ENCODE measurements around the gene RAB11FIP3.
"Not testable (repeated sequence)": the region's sequence is repeated elsewhere in the genome, so short reads cannot be mapped to it uniquely, and the experiment has no call there.

Gene RAB11FIP3

DNA sequence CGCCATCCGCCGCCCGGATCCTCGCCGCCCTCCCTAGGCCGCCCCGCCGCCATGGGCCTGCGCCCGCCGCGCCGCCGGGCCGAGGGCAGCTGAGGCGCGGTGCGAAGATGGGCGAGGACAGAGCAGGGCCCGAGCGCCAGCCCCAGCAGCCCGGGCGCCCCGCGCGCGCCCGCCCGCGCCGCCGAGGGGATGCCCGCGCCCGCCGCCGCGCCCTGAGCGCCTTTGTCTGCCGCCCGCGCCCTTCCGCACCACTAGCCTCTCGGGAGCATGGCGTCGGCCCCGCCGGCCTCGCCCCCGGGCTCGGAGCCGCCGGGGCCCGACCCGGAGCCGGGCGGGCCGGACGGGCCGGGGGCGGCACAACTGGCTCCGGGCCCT, 278 bp downstream of the RAB11FIP3 start:
- no peak for DNase-seq

DNA sequence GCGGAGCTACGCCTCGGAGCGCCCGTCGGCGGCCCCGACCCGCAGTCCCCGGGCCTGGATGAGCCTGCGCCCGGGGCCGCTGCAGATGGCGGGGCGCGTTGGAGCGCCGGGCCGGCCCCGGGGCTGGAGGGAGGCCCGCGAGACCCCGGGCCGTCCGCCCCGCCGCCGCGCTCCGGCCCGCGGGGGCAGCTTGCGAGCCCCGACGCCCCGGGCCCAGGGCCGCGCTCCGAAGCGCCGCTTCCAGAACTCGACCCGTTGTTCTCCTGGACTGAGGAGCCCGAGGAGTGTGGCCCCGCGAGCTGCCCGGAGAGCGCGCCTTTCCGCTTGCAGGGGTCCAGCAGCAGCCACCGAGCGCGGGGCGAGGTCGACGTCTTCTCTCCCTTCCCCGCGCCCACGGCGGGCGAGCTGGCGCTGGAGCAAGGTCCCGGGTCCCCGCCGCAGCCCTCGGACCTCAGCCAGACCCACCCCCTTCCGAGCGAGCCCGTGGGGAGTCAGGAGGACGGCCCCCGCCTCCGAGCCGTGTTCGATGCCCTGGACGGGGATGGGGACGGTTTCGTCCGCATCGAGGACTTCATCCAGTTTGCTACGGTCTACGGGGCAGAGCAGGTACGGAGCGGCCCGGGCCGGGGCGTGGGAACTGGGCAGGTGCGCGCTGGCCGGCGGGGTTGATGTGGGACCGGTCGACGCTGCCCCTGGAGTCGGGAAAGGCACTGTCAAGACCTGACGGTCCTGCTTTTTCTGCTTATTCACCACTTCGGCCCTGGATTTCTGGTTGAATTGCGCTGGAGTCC, 861 bp downstream of the RAB11FIP3 start:
- DNase-seq, result no peak

DNA sequence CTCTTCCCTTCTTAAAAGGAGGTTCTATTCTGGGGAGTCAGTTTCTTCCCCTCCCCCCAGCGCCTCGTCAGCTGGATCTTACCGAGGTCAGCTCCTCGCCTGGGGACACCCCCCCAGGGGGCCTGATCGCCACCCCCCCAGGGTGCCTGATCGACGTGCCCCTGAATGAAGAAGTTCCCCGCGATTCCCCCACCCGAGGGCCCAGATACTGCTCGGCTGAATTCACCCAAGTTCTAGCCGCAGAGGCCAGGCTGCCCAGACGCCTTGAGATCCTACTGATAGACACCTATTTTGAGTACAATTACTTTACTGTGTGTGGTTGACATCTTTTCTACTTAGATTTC, 1.4 kb downstream of the RAB11FIP3 start:
- DNase-seq, result no peak

DNA sequence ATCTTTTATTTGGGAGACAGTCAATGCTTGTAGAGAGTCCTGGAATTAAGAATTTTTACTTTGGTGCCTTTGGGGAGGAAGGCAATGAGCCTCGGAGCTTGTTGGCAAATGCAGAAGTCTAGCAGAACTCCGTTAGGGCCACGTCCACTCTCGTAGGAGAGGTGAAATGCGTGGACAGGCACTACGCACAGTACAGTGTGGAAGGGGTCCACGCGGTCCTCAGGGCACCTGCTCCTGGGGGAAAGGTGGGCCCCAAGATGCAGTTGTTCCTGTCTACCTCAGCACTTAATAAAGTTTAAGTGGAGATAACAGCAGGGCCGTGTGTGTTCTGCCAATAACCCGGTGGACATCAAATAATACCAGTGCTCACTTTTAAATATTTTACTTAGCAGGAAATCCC, 1.8 kb downstream of the RAB11FIP3 start:
- DNase-seq, result no peak

DNA sequence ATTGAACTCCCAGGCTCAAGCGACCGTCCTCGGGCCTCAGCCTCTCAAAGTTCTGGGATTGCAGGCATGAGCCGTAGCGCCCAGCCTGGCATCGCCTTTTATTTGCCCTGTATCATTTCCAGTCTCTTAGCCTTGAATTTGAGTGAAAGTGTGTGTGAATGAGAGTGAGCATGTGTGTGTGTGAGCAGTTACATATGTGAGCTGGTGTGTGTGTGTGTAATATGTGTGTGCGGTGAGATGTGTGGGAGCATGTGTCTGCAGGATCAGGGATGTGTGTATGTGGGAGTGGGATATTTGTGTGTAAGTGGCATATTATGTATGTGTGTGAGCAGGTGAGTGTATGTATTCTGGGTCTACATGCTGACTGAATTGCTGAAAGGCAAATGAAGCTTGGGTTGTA, 5.5 kb downstream of the RAB11FIP3 start:
- DNase-seq, result no peak

DNA sequence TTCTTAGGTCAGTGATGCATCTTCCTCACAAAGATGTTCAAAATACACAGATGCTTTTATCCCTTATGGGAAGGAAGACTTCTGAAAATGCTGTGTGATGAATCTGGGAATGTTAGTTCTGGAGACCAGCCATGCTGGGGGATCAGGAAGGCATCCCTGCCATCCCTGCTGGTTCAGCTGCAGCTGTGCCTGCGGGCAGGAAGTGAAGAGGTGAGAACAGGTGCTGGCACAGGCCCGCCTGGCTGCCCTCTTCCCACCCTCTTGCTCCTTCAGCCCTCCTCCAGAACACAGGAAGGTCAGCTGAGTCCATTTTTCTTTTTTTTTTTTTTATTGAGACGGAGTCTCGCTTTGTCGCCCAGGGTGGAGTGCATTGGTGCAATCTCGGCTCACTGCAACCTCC, 15.2 kb downstream of the RAB11FIP3 start:
- DNase-seq, result no peak

DNA sequence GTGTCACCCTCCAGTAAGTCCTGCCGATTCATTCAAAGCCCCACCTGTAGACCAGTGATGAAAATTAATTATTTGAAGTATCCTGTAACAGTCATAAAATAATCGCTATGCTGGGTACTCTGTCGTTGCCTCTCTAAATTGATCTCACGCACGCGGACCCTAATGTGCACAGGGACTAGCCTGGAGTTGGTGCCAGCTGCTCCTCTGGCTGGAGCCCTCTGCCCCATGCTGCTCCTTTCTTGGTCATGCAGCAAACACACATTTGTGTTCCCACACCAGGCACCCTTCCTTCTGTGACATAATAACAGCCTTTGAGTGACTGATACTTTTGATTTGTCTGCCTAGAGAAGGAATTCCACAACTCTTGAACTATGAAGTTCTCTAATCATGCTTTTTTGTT, 16.0 kb downstream of the RAB11FIP3 start:
- DNase-seq, result no peak

DNA sequence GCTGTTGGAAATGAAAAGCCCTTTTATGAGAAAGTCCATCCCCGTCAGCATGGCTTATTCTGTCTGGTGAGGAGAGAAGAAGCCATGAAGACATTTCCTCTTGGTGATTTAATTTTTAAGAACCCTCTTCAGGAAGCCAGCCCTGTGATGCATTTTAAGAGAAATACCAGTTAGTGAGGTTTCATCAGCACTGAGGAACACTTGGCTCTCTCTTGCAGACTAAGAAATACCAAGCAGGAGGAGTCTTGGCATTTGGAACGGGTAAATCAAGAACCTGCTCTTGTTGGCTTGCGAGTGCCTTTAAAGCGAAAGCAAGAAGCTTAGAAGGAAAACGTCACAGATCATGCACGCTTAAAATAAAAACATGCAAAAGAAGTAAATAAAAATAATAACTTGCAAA, 17.5 kb downstream of the RAB11FIP3 start:
- DNase-seq, result no peak

DNA sequence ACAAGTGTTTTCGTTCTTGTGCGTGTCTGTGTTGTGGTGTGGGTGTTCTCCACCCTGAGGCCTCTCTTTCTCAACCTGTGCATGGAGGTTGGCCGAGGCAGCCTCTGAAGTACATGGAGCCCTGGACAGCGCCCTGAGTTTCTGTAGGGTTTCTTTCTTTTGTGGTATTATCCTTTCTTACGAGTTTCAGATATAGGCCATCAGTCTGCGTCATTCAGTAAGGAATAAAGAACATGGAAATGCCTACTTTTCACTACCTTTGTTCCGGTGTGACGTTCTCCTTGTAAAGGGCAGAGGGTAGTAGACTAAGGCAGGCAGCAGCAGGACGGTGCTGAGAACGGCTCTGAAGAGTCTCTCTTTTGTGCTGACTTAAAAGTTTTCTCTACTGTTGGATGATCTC, 18.6 kb downstream of the RAB11FIP3 start:
- no peak for DNase-seq

DNA sequence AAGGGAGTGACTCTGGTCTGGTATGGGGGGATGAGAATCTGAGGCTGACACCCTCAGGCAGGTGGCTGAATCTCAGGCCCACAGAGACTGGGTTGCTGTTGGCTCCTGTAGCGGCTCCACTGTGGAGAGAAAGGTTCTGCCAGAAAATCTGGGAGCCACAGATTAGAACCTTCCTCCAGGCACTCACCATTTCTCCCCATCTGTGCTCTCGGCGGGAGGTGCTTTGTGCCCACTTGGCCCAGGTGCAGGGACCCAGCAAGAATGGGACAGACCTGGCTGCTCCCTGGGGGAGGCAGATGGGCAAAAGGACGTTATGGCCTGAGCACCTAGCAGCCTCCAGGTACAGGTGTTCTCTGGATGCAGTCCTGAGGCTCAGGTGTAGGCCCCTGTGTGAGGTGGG, 20.1 kb downstream of the RAB11FIP3 start:
- no peak for DNase-seq

DNA sequence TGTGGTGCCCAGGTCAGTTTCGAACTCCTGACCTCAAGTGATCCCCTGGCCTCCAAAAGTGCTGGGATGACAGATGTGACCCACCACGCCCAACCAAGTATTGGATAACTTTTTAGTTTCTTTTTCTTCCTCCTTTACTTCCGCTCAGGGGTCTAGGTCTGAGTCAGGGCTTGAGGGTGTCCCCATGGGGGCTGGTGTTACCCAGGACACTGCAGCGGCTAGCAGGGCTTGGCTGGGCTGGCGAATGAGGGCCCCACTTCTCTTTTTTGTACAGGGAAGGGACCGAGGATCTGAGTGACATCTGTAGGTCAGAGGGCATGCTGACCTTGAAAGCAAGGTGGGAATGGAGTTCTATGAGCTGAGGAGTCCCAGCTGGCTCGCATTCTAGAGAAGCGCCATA, 24.9 kb downstream of the RAB11FIP3 start:
- DNase-seq, result no peak

DNA sequence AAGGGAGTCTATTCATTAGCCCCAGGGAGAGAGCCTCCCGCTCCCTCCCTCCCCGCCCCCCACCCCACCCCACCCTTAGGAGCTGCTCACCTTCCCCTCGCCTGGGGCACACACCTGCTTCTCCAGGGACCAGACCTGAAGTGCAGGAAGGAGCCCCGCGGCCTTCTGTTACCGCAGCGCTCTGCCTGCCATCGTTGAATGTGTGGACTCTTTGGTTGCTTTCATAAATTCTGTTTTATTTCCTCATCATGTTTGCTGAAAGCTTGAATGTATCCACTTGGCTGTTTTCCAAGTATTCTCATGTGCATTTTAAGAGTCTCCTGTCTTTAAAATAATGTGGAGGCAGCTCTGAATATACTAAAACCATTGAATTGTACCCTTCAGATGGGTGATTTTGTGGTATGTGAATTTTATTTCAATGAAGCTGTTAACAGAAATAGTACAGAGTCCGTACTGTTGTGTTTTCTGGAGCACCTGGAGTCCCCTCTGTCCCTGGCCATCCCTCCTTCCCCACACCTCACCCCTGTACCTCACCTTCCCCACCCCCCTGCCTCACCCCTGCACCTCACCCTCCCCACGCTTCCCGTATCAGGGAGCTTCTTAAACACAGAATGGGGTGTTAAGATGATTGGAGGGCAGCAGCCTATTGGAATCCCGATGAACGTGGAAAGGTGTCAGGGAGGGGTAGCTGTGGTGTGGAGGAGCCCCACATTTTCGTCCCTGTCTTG, 25.5 kb downstream of the RAB11FIP3 start:
- DNase-seq, result no peak

DNA sequence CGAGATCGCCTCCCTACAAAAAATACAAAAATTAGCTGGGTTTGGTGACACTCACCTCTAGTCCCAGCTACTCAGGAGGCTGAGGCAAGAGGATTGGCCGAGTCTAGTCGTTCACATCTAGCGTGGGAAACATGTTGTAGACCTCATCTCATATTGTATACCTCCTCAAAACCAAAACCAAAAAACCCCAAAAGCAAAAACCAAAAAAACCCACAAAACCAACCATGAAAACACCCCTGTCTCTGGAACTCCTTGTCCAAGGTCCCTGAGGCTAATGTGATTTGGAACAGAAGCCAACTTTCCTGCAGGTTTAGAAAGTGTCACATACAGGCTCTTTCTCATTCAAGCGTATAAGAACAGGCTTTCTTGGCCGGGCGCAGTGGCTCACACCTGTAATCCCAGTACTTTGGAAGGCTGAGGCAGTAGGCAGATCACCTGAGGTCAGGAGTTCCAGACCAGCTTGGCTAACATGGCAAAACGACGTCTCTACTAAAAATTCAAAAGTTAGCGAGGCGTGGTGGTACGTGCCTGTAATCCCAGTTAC, 29.0 kb downstream of the RAB11FIP3 start:
- no peak for DNase-seq

DNA sequence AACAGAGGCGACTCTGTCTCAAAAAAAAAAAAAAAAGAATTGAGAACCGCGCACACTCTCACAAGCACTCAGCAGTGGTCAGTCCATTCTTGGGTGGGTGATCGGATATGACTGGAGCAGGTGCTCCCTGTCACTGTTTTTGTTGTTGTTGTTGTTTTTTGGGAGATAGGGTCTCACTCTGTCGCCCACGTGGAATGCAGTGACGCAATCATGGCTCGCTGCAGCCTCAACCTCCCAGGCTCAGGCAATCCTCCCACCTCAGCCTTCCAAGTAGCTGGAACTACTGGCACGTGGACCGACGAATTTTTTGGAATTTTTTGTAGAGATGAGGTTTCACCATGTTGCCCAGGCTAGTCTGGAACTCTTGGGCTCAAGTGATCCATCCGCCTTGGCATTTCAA, 30.0 kb downstream of the RAB11FIP3 start:
- no peak for DNase-seq

DNA sequence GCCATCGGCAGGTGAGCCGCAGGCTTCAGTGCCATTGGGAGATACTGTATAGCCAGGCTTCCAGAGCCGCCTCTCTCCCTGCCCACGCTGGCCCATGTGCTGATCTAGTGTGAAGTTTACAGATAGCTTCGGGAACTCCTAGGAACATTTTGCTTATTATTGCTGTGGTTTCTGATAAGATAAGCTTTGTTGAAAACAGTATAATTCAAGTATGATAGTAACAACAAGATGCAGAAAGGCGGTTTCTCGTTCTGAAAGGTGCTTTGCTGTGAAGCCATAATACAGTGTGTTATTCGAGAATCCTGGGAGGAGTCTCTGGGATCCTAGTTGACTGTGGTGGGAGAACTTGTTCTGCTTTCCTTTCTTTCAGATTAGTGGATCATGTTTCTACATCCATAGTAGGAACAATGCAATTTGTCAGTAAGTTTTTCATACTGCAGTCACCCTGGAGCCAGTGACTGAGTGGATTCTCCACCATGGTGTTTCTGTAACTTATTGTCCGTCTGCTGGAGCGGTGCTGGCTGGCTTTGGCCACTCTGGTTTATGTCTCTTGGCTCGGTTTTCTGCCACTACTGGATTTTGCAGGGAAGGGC, 31.5 kb downstream of the RAB11FIP3 start:
- DNase-seq, result no peak

DNA sequence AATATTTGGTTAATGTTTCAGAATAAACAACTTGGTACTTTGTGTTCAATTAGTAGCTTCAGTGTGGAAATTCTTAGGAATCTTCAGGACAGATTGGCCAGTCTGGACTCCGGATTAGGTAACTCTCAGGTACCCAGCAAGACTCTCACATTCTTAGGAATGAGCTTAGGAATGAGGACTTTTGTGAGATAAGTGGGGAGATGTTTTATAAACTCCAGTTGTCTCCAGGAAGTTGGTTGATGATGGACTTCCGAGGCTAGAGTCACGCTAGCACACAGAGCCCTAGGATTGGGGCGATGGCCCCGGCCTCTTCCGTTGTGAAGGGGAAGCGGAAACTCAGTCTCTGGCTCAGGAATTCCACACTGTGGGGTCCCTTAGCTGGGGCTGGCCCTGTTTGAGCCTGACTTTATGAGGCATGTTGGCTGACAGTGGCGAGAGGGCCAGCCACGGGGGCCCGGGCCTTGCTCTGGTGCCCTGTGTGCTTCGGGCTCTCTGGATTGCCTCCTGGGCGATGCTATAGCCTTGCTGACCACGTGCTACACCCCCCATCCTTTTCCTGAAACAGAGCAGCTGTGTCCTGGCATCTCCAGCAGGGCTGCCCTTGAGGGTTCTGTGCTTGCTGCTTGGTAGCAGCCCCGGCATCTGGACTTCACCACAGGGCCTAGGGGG, 32.4 kb downstream of the RAB11FIP3 start:
- no peak for DNase-seq

DNA sequence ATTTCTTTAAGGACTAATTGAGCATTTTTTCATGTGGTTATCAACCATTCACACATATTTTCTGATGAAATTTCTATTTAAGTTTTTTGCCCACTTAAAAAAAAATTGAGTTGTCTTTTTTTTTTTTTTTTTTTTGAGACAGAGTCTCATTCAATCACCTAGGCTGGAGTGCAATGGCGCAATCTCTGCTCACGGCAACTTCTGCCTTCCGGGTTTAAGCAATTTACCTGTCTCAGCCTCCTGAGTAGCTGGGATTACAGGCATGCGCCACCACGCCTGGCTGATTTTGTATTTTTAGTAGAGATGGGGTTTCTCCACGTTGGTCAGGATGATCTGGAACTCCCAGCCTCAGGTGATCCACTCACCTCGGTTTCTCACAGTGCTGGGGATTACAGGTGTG, 34.3 kb downstream of the RAB11FIP3 start:
- no peak for DNase-seq

DNA sequence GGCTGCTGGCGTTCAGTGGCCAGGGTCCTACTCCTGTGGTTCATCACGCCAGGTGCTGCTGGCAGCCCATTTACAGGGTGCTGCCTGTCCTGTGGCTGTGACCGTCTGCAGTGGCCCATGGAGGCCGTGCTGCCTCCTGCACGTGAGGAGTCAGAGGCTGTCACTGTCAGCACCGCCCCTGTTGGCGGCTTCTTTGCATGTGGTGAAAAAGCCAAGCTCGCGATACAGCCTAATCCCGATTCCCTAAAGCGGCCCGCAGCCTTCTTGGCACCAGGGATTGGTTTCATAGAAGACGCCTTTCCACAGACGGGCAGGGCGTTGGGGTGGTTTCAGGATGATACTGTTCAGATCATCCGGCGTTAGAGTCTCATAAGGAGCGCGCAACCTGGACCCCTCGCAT, 35.3 kb downstream of the RAB11FIP3 start:
- DNase-seq, result no peak

DNA sequence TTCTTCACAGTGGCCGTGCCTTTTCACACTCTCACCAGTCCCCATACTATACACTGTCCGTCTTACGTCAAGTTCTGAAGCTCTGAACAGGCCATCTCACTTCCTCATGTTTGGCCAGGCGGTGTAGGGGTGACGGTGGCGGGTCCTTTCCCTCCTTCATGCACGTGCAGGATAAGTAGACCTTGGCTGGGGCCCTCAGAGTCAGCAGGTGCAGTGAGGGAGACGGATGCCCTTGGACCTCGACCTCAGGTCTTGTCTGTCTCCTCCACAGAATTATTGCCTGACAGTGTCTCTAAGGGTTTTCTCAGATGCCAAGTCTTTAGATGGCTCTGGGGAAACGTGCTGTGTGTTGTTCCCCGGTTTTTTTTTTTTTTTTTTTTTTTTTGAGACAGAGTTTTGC, 37.6 kb downstream of the RAB11FIP3 start:
- DNase-seq, result no peak

DNA sequence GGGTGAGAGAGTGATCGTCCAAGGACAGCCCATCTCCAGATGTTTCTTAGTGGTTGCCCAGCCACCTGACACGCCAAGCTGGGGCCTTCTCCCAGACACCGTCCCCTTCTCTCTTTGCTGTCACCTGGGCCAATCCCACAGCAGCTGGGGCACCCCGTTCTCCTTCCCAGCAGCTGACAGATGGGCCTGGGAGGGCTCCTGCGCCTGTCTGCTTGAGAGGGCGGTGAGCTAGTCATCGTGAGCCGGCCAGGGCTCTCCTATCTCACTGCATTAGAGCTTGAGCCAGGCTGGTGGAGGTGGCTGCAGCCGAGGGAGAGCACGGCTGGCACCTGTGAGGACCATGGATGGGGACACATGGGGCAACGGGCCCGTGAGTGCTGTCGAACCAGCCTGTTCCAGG, 41.2 kb downstream of the RAB11FIP3 start:
- no peak for DNase-seq

DNA sequence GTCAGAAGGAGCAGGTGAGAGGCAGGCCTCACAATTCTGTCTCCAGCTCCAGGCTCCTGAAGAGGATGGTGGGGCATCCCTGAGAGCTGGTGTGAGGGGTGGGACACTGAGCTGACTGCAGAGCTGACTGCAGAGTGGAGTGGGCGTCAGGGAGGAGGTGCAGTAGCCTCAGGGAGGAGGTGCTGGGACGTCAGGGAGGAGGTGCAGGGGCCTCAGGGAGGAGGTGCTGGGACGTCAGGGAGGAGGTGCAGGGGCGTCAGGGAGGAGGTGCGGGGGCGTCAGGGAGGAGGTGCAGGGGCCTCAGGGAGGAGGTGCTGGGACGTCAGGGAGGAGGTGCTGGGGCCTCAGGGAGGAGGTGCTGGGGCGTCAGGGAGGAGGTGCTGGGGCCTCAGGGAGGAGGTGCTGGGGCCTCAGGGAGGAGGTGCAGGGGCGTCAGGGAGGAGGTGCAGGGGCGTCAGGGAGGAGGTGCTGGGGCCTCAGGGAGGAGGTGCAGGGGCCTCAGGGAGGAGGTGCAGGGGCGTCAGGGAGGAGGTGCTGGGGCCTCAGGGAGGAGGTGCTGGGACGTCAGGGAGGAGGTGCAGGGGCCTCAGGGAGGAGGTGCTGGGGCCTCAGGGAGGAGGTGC, 41.9 kb downstream of the RAB11FIP3 start:
- DNase-seq, result not testable (repeated sequence)

DNA sequence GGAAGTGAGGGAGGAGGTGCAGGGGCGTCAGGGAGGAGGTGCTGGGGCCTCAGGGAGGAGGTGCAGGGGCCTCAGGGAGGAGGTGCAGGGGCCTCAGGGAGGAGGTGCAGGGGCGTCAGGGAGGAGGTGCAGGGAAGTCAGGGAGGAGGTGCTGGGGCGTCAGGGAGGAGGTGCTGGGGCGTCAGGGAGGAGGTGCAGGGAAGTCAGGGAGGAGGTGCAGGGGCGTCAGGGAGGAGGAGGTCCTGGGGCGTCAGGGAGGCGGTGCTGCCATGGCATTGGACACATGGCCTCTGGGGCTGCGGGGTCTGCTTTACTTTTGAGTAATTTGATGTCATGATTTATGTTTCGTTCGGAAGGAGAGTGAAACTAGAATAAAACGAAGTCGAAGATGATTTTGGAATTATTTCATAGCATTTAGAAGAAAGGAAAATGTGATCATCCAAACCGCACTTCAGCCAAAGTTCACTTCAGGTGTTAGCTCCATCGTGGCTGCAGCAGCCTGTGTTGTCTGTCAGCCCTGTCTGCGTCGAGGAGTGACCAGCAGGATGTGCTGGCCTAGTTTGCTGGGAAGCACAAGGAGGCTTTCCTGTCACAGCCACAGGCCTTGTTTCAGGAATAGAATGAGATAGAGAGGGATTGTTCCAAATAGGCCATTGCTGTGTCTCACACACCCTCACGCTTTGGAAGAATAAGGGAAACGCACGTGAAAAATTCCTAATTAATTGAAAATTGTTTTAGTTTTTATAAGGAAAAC, 42.8 kb downstream of the RAB11FIP3 start:
- DNase-seq, result no peak
